HepG2 (cell line): ENCODE results near the gene PACSIN1. TPM values are rescaled to one million over a fixed set of nuclear protein-coding genes. Genes with fewer than 3 reads are reported as not detected.

Experiments used
- ATAC-seq: fragments of 200-7000 bp; cut with Tn5 transposase; 3 replicates; pipeline ENCODE4 v1.9.1; 2020; ENCODE audit warnings: mild to moderate bottlenecking, moderate library complexity
- BruUV-seq: library from RNA; stranded (reverse); fragments of 400-500 nt; replicated peaks from 2 replicates; lab custom pipeline; 2021; lab: Mats Ljungman, UMichigan
- CTCF ChIA-PET: fragments of 300-600 bp; formaldehyde crosslinking; extraction: SDS; loops from one replicate; lab custom pipeline; 2021; ENCODE audit warnings: low total read pairs, inconsistent platforms, low intra/inter-chr PET ratio; lab: Yijun Ruan, JAX
- POLR2A ChIA-PET: fragments of 350-600 bp; sonication (Branson Sonifier 250); formaldehyde crosslinking; loops from one replicate; lab custom pipeline; 2020; ENCODE audit warnings: antibody characterized with exemption, inconsistent platforms; lab: Yijun Ruan, JAX
- DNase-seq: peaks from one replicate; pipeline ENCODE4 v3.0.0-alpha.2; 2015; ENCODE audit warnings: low spot score
- FAIRE-seq: peaks from 3 replicates; lab custom pipeline; 2011; peaks lifted over from hg19 to GRCh38; lab: Jason Lieb, UNC
- H2AFZ ChIP-seq: one replicate; pipeline ENCODE4 v1.6.1; 2011; ENCODE audit warnings: low read length, inconsistent platforms
- H3K27ac ChIP-seq: fragments of 300-600 bp; 3 replicates; pipeline ENCODE4 v1.8.0; 2011; ENCODE audit warnings: mixed run types, mild to moderate bottlenecking, mixed read lengths, low read length, inconsistent platforms; ENCODE audit not compliant: insufficient read depth; ENCODE audit errors: extremely low read length
- H3K27me3 ChIP-seq, 2 experiments: fragments of 200-600 bp in 1 of 2; 2 replicates in 1 of 2; 3 replicates in 1 of 2; pipeline versions ENCODE4 v1.6.0 to v1.8.0; 2011; ENCODE audit warnings: low read length in 2 of 2, mild to moderate bottlenecking in 2 of 2, moderate library complexity in 2 of 2, inconsistent platforms in 1 of 2; ENCODE audit not compliant: insufficient read depth in 2 of 2, control insufficient read depth in 1 of 2
- H3K36me3 ChIP-seq, 2 experiments: fragments of 200-600 bp in 1 of 2; replicated peaks in 1 of 2; 2 replicates in 1 of 2; 3 replicates in 1 of 2; pipeline versions ENCODE4 v1.5.1 to v1.8.0; 2011; ENCODE audit warnings: low read length in 2 of 2, inconsistent platforms in 1 of 2; ENCODE audit not compliant: insufficient read depth in 2 of 2, control insufficient read depth in 1 of 2
- H3K4me1 ChIP-seq: 2 replicates; pipeline ENCODE4 v1.5.1; 2012; ENCODE audit warnings: low read length, inconsistent platforms; ENCODE audit not compliant: insufficient read depth
- H3K4me2 ChIP-seq: 2 replicates; pipeline ENCODE4 v1.6.0; 2011; ENCODE audit warnings: low read depth, low read length, inconsistent platforms
- H3K4me3 ChIP-seq, 3 experiments: fragments of 200-600 bp in 1 of 3; sonication (generic), shearing (Covaris generic) in 1 of 3; replicated peaks in 1 of 3; 2 replicates each; pipeline ENCODE4 v1.5.1; 2011 to 2016; ENCODE audit warnings: low read length in 3 of 3, inconsistent platforms in 2 of 3, low read depth in 2 of 3, mild to moderate bottlenecking in 2 of 3, control low read depth in 1 of 3, mixed read lengths in 1 of 3; ENCODE audit not compliant: insufficient read depth in 1 of 3
- H3K79me2 ChIP-seq: one replicate; pipeline ENCODE4 v1.6.1; 2011; ENCODE audit warnings: low read length, inconsistent platforms; ENCODE audit not compliant: insufficient read depth
- H3K9ac ChIP-seq: 2 replicates; pipeline ENCODE4 v1.6.0; 2011; ENCODE audit warnings: mild to moderate bottlenecking, low read depth, low read length, inconsistent platforms; ENCODE audit not compliant: insufficient read depth
- H3K9me3 ChIP-seq: 2 replicates; pipeline ENCODE4 v1.5.1; 2012; ENCODE audit warnings: mild to moderate bottlenecking, low read length
- H4K20me1 ChIP-seq: 2 replicates; pipeline ENCODE4 v1.6.0; 2011; ENCODE audit warnings: inconsistent platforms, mild to moderate bottlenecking, low read length, moderate library complexity; ENCODE audit not compliant: insufficient read depth
- HNRNPL ChIP-seq: fragments of 200-400 bp; formaldehyde crosslinking; IDR thresholded peaks from 2 replicates; pipeline ENCODE4 v1.6.1; 2017; ENCODE audit warnings: mild to moderate bottlenecking, low read depth, low read length
- PCBP1 ChIP-seq: fragments of 200-400 bp; formaldehyde crosslinking; IDR thresholded peaks from 2 replicates; pipeline ENCODE4 v1.6.1; 2017; ENCODE audit warnings: mild to moderate bottlenecking, low read depth, low read length, borderline replicate concordance
- ZFYVE20 ChIP-seq: sonication (generic); formaldehyde crosslinking; IDR thresholded peaks from 2 replicates; pipeline ENCODE4 v1.8.0; 2023; ENCODE audit warnings: low read depth, mild to moderate bottlenecking, moderate library complexity, missing genetic modification reagents, borderline replicate concordance
- ZNF850 ChIP-seq: sonication (generic); formaldehyde crosslinking; conservative IDR thresholded peaks from 2 replicates; pipeline ENCODE4 v1.9.0; 2021; ENCODE audit warnings: mild to moderate bottlenecking, missing genetic modification reagents
- WGBS: methylation state at CpG from one replicate; pipeline ENCODE4 v1.1.6; 2017; ENCODE audit warnings: low lambda C conversion rate; 5-methylcytosine and 5-hydroxymethylcytosine counted together
- in situ Hi-C: cut with HindIII; loops from 2 replicates; pipeline ENCODE4 v1.10.0; 2017; ENCODE audit warnings: low pct_unique_long_range_greater_than_20kb; ENCODE audit not compliant: extremely low pct_ligation_motif_present
- intact Hi-C: fragments of 100-400 bp; cut with micrococcal nuclease; formaldehyde crosslinking; loops from one replicate; pipeline ENCODE4 v1.10.0; 2022; ENCODE audit not compliant: unreplicated experiment
- polyA plus RNA-seq, 8 experiments: library from polyadenylated mRNA; depleted of rRNA in 3 of 8; stranded (reverse) in 7 of 8; unstranded in 1 of 8; fragments of >200 nt; fragmentation: Illumina TruSeq in 4 of 8; extraction: Trizol in 4 of 8; gene quantifications; 2 replicates each; pipeline versions ENCODE4 v1.2.1 to v1.2.3, GENCODE V29; 2011 to 2016; ENCODE audit warnings: low read depth in 4 of 8, missing spikeins in 1 of 8, mixed read lengths in 1 of 8; ENCODE audit not compliant: insufficient read depth in 1 of 8
- total RNA-seq, 5 experiments: library from RNA; depleted of rRNA; stranded (reverse); fragments of >200 nt; fragmentation: Illumina TruSeq; extraction: Trizol; gene quantifications; 2 replicates each; pipeline ENCODE4 v1.2.3, GENCODE V29; 2016; ENCODE audit warnings: low read depth in 1 of 5
- TF ChIP-seq, protein P1 (sequence below): IDR thresholded peaks from 2 replicates; pipeline ENCODE4 v1.6.1; 2016; ENCODE audit warnings: missing compliant biosample characterization, missing genetic modification reagents, borderline replicate concordance
- TF ChIP-seq, protein P2 (sequence below): sonication (generic); formaldehyde crosslinking; IDR thresholded peaks from 2 replicates; pipeline ENCODE4 v1.4.0; 2020; ENCODE audit warnings: missing genetic modification reagents, borderline replicate concordance

PACSIN1 gene
- total and polyA plus RNA-seq, 2 of the 13 experiments (the other 11 are each of a cell fraction or from before 2014, with no cell fraction given) = not detected

DNA sequence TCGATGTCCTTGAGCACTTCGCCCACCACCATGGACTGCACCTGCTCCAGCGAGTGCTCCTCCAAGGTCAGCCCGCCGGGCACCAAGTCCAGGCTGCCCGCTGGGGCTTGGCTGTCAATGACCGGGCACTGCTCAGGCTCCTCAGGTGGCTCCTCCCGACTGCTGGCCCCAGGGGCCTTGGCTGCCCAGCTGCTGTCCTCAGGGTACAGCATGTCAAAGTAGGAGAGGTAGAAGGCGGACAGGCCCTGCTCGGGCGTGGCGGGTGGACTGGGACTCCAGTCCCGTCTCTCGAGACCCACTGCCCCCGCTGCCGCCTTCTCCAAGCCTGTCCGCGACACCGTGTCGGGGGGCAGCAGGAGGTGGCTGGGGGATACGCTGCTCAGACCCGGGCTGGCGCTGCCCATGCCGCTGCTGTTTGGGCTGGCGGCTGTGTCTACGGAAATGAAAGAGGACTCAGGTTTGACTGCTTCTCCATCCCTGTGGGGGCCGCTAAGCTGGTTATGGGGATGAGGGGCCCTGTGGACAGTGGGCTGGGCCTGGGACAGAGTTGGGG is 78.3 kb downstream of the PACSIN1 start:
- Histone ChIP-seq H3K27ac (no peak overlapping the region), H3K9me3 (no peaks in the 10 kb centered on the region), H3K4me3 (no peak overlapping the region), H3K4me2 (no peak overlapping the region), H3K79me2 (no peaks in the 10 kb centered on the region), H3K4me1 (peaks cover 22% of the 10 kb centered on the region), H3K9ac (no peak overlapping the region), H3K27me3 (peaks cover 22 to 71% of the 10 kb centered on the region in 2 experiments), H3K36me3 (no peaks in the 10 kb centered on the region), H2AFZ (no peak overlapping the region), H4K20me1 (no peaks in the 10 kb centered on the region; the same call in 1 of the 2 replicates)
- ATAC-seq (no peak), FAIRE-seq (no peak), DNase-seq (no peak)
- BruUV-seq = no TSS peak
- CTCF ChIA-PET = no interaction called here
- intact Hi-C loops = no loop called here
- 63% methylated on average over 26 of the region's 27 CpGs for WGBS
- TF ChIP-seq, protein P1, sequence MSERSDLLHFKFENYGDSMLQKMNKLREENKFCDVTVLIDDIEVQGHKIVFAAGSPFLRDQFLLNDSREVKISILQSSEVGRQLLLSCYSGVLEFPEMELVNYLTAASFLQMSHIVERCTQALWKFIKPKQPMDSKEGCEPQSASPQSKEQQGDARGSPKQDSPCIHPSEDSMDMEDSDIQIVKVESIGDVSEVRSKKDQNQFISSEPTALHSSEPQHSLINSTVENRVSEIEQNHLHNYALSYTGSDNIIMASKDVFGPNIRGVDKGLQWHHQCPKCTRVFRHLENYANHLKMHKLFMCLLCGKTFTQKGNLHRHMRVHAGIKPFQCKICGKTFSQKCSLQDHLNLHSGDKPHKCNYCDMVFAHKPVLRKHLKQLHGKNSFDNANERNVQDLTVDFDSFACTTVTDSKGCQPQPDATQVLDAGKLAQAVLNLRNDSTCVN = no peak
- TF ChIP-seq PCBP1 = no peak
- peak; percentile 58; the same call in 1 of the 2 replicates for TF ChIP-seq HNRNPL
- no peak for TF ChIP-seq ZFYVE20 (CRISPR knock-in tag)
- TF ChIP-seq, protein P2, sequence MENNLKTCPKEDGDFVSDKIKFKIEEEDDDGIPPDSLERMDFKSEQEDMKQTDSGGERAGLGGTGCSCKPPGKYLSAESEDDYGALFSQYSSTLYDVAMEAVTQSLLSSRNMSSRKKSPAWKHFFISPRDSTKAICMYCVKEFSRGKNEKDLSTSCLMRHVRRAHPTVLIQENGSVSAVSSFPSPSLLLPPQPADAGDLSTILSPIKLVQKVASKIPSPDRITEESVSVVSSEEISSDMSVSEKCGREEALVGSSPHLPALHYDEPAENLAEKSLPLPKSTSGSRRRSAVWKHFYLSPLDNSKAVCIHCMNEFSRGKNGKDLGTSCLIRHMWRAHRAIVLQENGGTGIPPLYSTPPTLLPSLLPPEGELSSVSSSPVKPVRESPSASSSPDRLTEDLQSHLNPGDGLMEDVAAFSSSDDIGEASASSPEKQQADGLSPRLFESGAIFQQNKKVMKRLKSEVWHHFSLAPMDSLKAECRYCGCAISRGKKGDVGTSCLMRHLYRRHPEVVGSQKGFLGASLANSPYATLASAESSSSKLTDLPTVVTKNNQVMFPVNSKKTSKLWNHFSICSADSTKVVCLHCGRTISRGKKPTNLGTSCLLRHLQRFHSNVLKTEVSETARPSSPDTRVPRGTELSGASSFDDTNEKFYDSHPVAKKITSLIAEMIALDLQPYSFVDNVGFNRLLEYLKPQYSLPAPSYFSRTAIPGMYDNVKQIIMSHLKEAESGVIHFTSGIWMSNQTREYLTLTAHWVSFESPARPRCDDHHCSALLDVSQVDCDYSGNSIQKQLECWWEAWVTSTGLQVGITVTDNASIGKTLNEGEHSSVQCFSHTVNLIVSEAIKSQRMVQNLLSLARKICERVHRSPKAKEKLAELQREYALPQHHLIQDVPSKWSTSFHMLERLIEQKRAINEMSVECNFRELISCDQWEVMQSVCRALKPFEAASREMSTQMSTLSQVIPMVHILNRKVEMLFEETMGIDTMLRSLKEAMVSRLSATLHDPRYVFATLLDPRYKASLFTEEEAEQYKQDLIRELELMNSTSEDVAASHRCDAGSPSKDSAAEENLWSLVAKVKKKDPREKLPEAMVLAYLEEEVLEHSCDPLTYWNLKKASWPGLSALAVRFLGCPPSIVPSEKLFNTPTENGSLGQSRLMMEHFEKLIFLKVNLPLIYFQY (CRISPR knock-in tag) = no peak
- TF ChIP-seq ZNF850 (CRISPR knock-in tag) = no peak
- POLR2A ChIA-PET = no interaction called here
- in situ Hi-C loops = no loop called here
